ENCODE data around the gene TMEM238. TPM values are rescaled to one million over a fixed set of nuclear protein-coding genes. Genes with fewer than 3 reads are reported as not detected.
"Not testable (repeated sequence)": the region's sequence is repeated elsewhere in the genome, so short reads cannot be mapped to it uniquely, and the experiment has no call there.

TMEM238 gene
- total and polyA plus RNA-seq, 7 donors, result 0.54 to 1.7 (median 0.90) TPM; not detected in 2

DNA sequence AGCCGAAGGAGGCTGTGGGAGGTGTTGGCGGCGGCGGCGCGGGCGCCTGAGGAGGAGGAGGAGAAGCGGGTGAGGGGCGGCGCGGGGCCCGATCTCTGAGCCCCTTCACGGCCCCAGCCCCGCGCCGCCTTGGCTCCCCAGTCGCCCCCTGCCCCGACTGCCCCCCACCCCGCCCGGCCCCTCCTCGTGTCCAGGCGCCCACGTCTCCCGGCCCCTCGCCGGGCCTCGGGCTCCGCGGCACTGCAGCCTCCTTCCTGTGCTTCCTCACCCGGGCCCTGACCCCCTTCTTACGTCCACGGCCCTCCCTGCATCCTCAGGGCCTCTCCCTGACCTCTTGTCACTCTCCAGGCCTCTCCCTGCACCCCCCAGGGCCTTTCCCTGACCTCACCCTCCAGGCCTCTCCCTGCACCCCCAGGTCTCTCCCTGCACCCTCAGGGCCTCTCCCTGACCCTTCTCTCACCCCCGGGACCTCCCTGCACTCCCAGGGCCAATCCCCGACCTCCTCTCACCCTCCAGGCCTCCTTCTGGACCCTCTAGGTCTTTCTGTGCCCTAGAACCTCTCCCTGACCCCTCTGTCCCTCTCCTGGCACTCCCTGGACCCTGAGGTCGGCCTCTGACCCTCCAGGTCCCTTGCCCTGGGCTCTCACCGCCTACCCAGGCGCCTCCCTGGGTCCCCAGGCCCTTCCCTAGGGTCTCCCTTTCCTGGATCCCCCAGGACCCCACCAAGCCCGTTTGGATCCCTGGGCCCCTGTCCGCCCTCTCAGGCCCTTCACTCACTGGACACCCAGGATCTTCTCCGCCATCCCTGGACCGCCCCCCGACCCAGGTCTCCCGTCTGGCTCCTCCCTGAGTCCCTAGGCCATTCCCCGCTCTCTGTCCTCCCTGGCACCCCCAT is 44.0 kb downstream of the TMEM238 start:
- Histone ChIP-seq H3K36me3 (peaks cover 0 to 25% (median 14%) of the 10 kb centered on the region in 4 donors), H3K27ac (peak overlapping the region; percentile 88 to 97 (median 94)), H3K4me1 (peaks cover 0 to 29% (median 23%) of the 10 kb centered on the region in 4 donors), H3K9me3 (no peaks in the 10 kb centered on the region), H3K4me3 (peak overlapping the region; percentile 55 to 96 (median 78)), H3K27me3 (peaks cover 0 to 4% (median 0%) of the 10 kb centered on the region in 3 donors)
- WGBS, 2 donors, result 2 to 3% methylated on average over 44 of the region's 44 CpGs
- intact Hi-C loops (cut with DNase I), result loop anchor here (1.0 to 5.0 kb wide), 4 partner anchors 38 to 315 kb away; partner anchors contain the start of gene U2AF2
- TF ChIP-seq EP300 (IDR thresholded peaks at IDR 0.05) (no peak), POLR2AphosphoS5 (IDR thresholded peaks at IDR 0.05) (peak in 3 of 4 donors; percentile 99), POLR2A (IDR thresholded peaks at IDR 0.05) (peak; percentile 86 to 96)
- TF ChIP-seq, protein P1, sequence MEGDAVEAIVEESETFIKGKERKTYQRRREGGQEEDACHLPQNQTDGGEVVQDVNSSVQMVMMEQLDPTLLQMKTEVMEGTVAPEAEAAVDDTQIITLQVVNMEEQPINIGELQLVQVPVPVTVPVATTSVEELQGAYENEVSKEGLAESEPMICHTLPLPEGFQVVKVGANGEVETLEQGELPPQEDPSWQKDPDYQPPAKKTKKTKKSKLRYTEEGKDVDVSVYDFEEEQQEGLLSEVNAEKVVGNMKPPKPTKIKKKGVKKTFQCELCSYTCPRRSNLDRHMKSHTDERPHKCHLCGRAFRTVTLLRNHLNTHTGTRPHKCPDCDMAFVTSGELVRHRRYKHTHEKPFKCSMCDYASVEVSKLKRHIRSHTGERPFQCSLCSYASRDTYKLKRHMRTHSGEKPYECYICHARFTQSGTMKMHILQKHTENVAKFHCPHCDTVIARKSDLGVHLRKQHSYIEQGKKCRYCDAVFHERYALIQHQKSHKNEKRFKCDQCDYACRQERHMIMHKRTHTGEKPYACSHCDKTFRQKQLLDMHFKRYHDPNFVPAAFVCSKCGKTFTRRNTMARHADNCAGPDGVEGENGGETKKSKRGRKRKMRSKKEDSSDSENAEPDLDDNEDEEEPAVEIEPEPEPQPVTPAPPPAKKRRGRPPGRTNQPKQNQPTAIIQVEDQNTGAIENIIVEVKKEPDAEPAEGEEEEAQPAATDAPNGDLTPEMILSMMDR (IDR thresholded peaks at IDR 0.05), result no peak
- no peak for DNase-seq

DNA sequence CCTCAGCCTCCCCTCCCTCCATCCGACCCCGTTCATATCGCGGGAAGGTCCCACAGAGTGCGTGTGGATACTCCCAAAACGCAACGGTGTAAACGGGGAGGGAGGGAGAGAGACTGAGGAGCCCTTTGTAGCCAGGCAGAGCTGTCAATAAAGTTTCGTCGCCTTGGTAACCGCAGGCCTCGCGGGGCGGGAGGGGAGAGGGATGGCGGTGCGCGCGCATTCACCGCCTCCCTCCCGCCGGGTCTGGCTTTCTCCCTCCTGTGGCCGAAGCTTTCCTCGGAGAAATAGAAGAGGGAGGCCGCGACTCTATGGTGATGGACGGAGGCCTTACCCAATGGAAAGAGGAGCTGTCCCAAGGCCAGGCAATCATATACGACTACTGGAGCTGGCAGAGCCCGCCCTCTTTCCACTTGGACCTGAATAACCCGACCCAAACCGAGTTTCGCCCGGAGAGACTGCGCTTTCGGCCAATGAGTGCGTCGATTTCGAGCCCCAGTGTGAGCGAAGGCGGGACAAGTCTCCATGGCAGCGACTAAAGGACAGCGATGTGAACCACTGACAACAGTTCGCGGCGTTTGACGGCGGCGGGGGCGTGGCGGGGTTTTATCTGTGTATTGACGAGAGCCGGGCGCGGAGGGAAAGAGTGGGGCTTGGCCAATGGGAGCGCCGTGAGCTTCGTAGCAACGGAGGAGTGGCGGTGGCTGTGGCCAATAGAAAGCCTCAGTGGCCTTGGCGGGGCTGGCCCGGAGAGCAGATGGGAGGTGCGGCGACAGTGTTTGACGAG is 44.8 kb downstream of the TMEM238 start, which contains the start of gene KMT5C:
TSS of gene KMT5C (plus strand) at position 772 of the 784 bp plus-strand sequence. CDS start 2,061 bp downstream, outside the sequence.
- no peaks in the 10 kb centered on the region for H3K9me3 ChIP-seq
- TF ChIP-seq, protein P1 (IDR thresholded peaks at IDR 0.05), result peak in 3 of 4 experiments; percentile 39 to 63 (median 40)
- TF ChIP-seq EP300 (IDR thresholded peaks at IDR 0.05) (no peak), POLR2AphosphoS5 (IDR thresholded peaks at IDR 0.05) (peak; percentile 23 to 99 (median 30)), POLR2A (IDR thresholded peaks at IDR 0.05) (peak; percentile 11 to 12)
- peaks cover 0 to 8% (median 0%) of the 10 kb centered on the region in 3 donors for H3K27me3 ChIP-seq
- peak within 1 kb of the TSS; percentile 92 to 97 (median 94) for H3K27ac ChIP-seq
- peaks cover 0 to 29% (median 23%) of the 10 kb centered on the region in 4 donors for H3K4me1 ChIP-seq
- intact Hi-C loops (cut with DNase I), result loop anchor here (1.0 kb wide), 1 partner anchor 44 kb away; no protein-coding TSS in a partner anchor
- WGBS, 2 donors, result 0% methylated on average over 63 of the region's 63 CpGs
- peaks cover 0 to 25% (median 14%) of the 10 kb centered on the region in 4 donors for H3K36me3 ChIP-seq
- peak within 1 kb of the TSS; percentile 55 to 96 (median 78) for H3K4me3 ChIP-seq
- peak; percentile 100 for DNase-seq

DNA sequence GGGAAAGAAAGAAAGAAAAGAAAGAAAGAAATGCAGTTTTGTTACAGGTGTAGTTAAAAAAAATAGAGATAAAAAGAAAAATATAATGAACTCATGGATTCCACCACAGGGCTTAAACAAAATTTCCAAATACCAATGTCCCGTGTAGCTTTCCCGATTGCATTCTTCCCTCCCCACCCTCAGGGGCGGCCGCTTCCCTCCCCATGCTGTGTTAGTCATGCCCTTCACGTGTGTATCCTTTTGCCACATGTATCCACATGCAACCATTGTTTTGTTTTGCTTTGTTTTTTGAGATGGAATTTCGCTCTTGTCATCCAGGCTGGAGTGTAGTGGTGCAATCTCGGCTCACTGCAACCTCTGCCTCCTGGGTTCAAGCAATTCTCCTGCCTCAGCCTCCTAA is 48.0 kb downstream of the TMEM238 start:
- peaks cover 0 to 18% (median 15%) of the 10 kb centered on the region in 4 donors for H3K4me1 ChIP-seq
- no peak overlapping the region for H3K4me3 ChIP-seq
- no peak overlapping the region for H3K27ac ChIP-seq
- WGBS, 2 donors, result 83 to 90% methylated on average over 7 of the region's 7 CpGs
- TF ChIP-seq, protein P1 (IDR thresholded peaks at IDR 0.05), result no peak
- no peaks in the 10 kb centered on the region for H3K36me3 ChIP-seq
- DNase-seq, result no peak
- no peaks in the 10 kb centered on the region for H3K9me3 ChIP-seq
- H3K27me3 ChIP-seq, result peaks cover 0 to 15% (median 0%) of the 10 kb centered on the region in 3 donors
- intact Hi-C loops (cut with DNase I), result no loop called here

DNA sequence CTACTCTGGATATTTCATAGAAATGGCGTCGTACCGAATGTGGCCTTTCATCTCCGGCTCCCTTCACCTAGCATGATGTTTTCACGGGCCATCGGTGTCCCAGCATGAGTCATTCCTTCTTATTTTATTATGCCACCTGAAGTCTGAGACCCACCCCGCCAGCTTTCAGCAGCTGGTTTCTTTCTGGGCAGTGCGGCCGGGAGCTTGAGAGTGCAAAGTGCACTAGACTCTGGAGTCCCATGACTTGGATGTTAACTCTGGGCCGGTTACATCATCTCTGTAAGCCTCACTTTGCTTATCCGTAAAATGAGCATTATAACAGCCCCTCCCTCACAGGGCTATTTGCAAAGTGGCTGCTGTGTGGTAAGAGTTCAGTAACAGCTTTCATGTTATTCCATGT is 50.2 kb downstream of the TMEM238 start:
- no peak for DNase-seq
- WGBS, 2 donors, result 14 to 65% methylated on average over 11 of the region's 11 CpGs
- Histone ChIP-seq H3K36me3 (no peaks in the 10 kb centered on the region), H3K4me3 (no peak overlapping the region), H3K27me3 (peaks cover 0 to 15% (median 0%) of the 10 kb centered on the region in 3 donors), H3K27ac (no peak overlapping the region), H3K4me1 (peaks cover 0 to 7% (median 5%) of the 10 kb centered on the region in 4 donors), H3K9me3 (no peaks in the 10 kb centered on the region)
- intact Hi-C loops (cut with DNase I), result no loop called here
- TF ChIP-seq EP300 (IDR thresholded peaks at IDR 0.05) (no peak), POLR2A (IDR thresholded peaks at IDR 0.05) (no peak), POLR2AphosphoS5 (IDR thresholded peaks at IDR 0.05) (no peak)
- TF ChIP-seq, protein P1 (IDR thresholded peaks at IDR 0.05), result no peak

DNA sequence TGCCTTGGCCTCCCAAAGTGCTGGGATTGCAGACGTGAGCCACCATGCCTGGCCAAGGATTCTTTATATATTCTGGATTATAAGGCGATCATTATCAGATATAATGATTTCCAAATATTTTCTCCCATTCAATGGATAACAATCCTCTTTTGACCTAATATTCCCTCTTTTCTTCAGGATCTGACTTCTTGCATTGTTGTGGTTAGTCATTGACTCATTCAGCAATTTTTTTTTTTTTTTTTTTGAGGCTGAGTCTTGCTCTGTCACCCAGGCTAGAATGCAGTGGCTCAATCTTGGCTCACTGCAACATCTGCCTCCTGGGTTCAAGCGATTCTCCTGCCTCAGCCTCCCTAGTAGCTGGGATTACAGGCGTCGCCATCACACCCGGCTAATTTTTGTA is 54.3 kb downstream of the TMEM238 start:
- intact Hi-C loops (cut with DNase I); H3K27ac ChIP-seq; DNase-seq; H3K9me3 ChIP-seq; H3K27me3 ChIP-seq; H3K4me3 ChIP-seq; H3K4me1 ChIP-seq; H3K36me3 ChIP-seq: not testable (repeated sequence)
- WGBS, 2 donors, result 90 to 92% methylated on average over 6 of the region's 6 CpGs

Data from sigmoid colon (tissue), 7 donors.